SU-DHL-6 (cell line): ENCODE measurements around the gene CPB1.

Source experiments
- H2AFZ ChIP-seq: fragments of 200-600 bp; sonication (generic); 2 replicates; pipeline ENCODE4 v1.6.1; 2014; ENCODE audit warnings: low read depth, mild to moderate bottlenecking, moderate library complexity, mixed read lengths, antibody characterized with exemption, low read length; ENCODE audit not compliant: severe bottlenecking
- H3F3A ChIP-seq: fragments of 200-600 bp; shearing (Covaris generic); 2 replicates; pipeline ENCODE4 v1.6.0; 2016; ENCODE audit warnings: antibody characterized with exemption, mild to moderate bottlenecking; ENCODE audit not compliant: insufficient read depth
- H3K27ac ChIP-seq: fragments of 200-600 bp; sonication (generic); 2 replicates; pipeline ENCODE4 v1.5.1; 2016; ENCODE audit warnings: low read depth, mild to moderate bottlenecking, low read length, moderate library complexity, mixed read lengths
- H3K27me3 ChIP-seq: fragments of 200-600 bp; sonication (generic), shearing (Covaris generic); 2 replicates; pipeline ENCODE4 v1.6.0; 2014; ENCODE audit warnings: mild to moderate bottlenecking, low read length
- H3K36me3 ChIP-seq: fragments of 200-600 bp; sonication (generic); 2 replicates; pipeline ENCODE4 v1.6.1; 2014; ENCODE audit warnings: mild to moderate bottlenecking, low read length, mixed read lengths
- H3K4me2 ChIP-seq: fragments of 300-600, 200-600 bp; shearing (Covaris generic), sonication (generic); 2 replicates; pipeline ENCODE4 v1.6.0; 2014; ENCODE audit warnings: low read length, low read depth, mild to moderate bottlenecking; ENCODE audit not compliant: poor library complexity, severe bottlenecking
- H3K4me3 ChIP-seq: fragments of 200-600 bp; sonication (generic); 2 replicates; pipeline ENCODE4 v1.5.1; 2014; ENCODE audit warnings: antibody characterized with exemption, low read length, mild to moderate bottlenecking, mixed read lengths; ENCODE audit not compliant: insufficient read depth, poor library complexity, severe bottlenecking
- H3K79me2 ChIP-seq: fragments of 200-600 bp; sonication (generic); 2 replicates; pipeline ENCODE4 v1.6.1; 2014; ENCODE audit warnings: mild to moderate bottlenecking, low read length, moderate library complexity; ENCODE audit not compliant: insufficient read depth
- H3K9ac ChIP-seq: fragments of 200-600 bp; sonication (generic); 2 replicates; pipeline ENCODE4 v1.7.0; 2014; ENCODE audit warnings: mild to moderate bottlenecking, low read length
- H3K9me2 ChIP-seq: fragments of 200-600 bp; sonication (generic); replicated peaks from 2 replicates; pipeline ENCODE4 v1.6.1; 2014; ENCODE audit warnings: low read length; ENCODE audit not compliant: insufficient read depth
- H3K9me3 ChIP-seq: fragments of 200-600 bp; sonication (generic); 2 replicates; pipeline ENCODE4 v1.6.1; 2014; ENCODE audit warnings: low read length, mixed read lengths; ENCODE audit not compliant: insufficient read depth
- H4K20me1 ChIP-seq: fragments of 200-600 bp; sonication (generic); 2 replicates; pipeline ENCODE4 v1.6.1; 2014; ENCODE audit warnings: low read depth, mild to moderate bottlenecking, antibody characterized with exemption, low read length, moderate library complexity, mixed read lengths
- CTCF ChIP-seq: fragments of 200-600 bp; sonication (generic); IDR thresholded peaks from one replicate; pipeline ENCODE4 v1.5.1; 2017; ENCODE audit warnings: antibody characterized with exemption, mild to moderate bottlenecking, low read length, moderate library complexity; ENCODE audit not compliant: insufficient read depth, poor library complexity, severe bottlenecking
- EZH2phosphoT487 ChIP-seq: fragments of 200-600 bp; sonication (generic), shearing (Covaris generic); conservative IDR thresholded peaks from 2 replicates; pipeline ENCODE4 v1.6.1; 2018; ENCODE audit warnings: mild to moderate bottlenecking, antibody characterized with exemption, low read length, moderate library complexity, mixed read lengths

Gene CPB1

DNA sequence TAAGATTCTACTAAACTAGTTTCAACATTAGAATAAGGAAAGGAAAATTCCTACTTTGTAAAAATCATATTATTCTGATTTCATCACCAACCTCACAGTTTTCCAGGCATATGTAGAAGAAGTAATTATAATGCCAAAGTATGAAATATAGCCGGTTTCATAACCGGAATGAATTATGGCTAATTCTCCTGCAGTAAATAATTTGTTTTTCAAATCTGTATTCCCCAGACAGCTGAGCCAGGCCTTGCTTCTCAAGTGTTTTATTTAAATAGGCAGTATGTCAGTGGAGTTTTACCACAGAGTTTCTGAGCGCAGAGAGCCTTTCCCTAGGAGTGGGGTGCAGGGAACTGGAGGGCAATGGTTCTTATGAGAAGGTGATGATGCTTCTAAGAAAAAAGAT is 28.8 kb downstream of the CPB1 start:
- H3K27ac ChIP-seq = no peak overlapping the region
- no peak overlapping the region for H3K4me3 ChIP-seq
- no peaks in the 10 kb centered on the region for H3F3A ChIP-seq
- H3K4me2 ChIP-seq = no peak overlapping the region
- H3K36me3 ChIP-seq = no peaks in the 10 kb centered on the region
- no peaks in the 10 kb centered on the region for H3K9me2 ChIP-seq
- no peak overlapping the region for H3K9ac ChIP-seq
- no peaks in the 10 kb centered on the region for H4K20me1 ChIP-seq
- no peaks in the 10 kb centered on the region for H3K9me3 ChIP-seq
- TF ChIP-seq CTCF (no peak), EZH2phosphoT487 (no peak)
- H3K27me3 ChIP-seq = no peaks in the 10 kb centered on the region
- H2AFZ ChIP-seq = no peak overlapping the region
- no peaks in the 10 kb centered on the region for H3K79me2 ChIP-seq

DNA sequence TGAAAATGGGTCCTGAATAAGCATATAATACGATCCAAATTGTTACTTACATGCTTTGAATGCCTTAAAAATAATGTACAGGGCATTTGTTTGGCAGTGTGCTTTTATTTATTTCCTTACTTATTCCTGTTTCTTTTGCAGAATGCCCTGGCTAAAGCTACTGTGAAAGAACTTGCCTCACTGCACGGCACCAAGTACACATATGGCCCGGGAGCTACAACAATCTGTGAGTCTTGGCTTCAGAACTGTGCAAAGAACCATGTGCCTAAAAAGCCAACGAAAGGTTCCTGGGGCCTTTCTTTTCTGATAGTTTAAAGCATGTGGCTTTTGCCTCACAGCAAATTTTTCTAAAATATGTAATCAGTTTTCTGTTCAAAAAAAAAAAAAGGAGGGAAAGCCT is 29.7 kb downstream of the CPB1 start:
- no peaks in the 10 kb centered on the region for H3K79me2 ChIP-seq
- no peak overlapping the region for H2AFZ ChIP-seq
- H4K20me1 ChIP-seq = no peaks in the 10 kb centered on the region
- no peak overlapping the region for H3K4me2 ChIP-seq
- no peak overlapping the region for H3K27ac ChIP-seq
- no peaks in the 10 kb centered on the region for H3K9me2 ChIP-seq
- H3K9ac ChIP-seq = no peak overlapping the region
- H3K4me3 ChIP-seq = no peak overlapping the region
- no peaks in the 10 kb centered on the region for H3F3A ChIP-seq
- no peaks in the 10 kb centered on the region for H3K9me3 ChIP-seq
- H3K36me3 ChIP-seq = no peaks in the 10 kb centered on the region
- TF ChIP-seq EZH2phosphoT487 (no peak), CTCF (no peak)
- H3K27me3 ChIP-seq = no peaks in the 10 kb centered on the region

DNA sequence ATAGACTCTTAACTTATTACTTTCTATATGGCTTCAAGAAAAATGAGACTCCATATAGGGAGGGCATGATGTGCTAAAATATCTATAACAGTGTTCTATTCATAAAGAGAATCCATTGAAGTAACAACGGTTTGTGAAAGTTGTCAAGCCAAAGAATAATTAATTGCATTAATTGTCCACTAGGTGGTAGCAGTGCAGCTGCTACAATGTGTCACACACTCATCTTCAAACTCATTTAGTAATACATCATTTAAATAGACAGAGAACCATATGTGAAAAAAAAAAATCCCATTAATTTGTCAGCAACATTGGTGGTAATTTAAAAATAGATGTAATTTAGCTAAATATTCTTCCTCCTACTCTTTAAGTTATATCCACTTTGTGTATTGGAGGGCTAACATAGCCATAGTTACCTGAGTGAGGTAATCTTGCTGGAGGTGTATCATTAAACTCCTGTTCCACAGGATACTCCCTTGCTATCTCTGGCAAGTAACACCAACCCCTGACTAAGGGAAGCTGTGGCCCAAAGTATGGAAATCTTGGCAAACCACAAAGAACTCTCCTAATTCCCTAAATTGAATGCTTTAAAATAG is 33.8 kb downstream of the CPB1 start:
- Histone ChIP-seq H3K9me2 (no peaks in the 10 kb centered on the region), H3K27me3 (no peaks in the 10 kb centered on the region), H3K79me2 (no peaks in the 10 kb centered on the region), H3K4me3 (no peak overlapping the region), H3K9ac (no peak overlapping the region), H3K9me3 (no peaks in the 10 kb centered on the region), H3F3A (no peaks in the 10 kb centered on the region), H2AFZ (no peak overlapping the region), H3K4me2 (no peak overlapping the region), H3K36me3 (no peaks in the 10 kb centered on the region), H4K20me1 (no peaks in the 10 kb centered on the region), H3K27ac (no peak overlapping the region)
- TF ChIP-seq EZH2phosphoT487 (no peak), CTCF (peak; percentile 68)

DNA sequence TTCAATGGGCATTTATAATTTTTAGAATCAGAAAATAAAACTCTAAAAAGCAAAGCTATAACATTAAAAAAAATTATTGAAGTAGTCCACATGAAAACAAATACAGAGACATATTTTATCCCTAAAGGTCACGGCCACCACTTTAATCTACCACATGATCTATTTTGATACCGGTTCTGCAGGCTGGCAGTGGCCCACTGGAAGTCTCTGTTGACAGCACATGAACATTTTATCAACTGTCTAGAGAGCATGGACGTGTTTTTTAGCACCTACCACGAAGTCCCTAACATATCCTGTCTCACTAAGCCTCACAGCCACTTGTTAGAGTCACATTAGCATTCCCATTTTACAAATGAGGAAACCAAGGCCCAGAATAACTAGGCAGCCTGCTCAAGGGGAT is 35.7 kb downstream of the CPB1 start:
- H3K27ac ChIP-seq = no peak overlapping the region
- H3K9ac ChIP-seq = no peak overlapping the region
- H3K9me3 ChIP-seq = no peaks in the 10 kb centered on the region
- H3K36me3 ChIP-seq = no peaks in the 10 kb centered on the region
- H3K9me2 ChIP-seq = no peaks in the 10 kb centered on the region
- no peak for TF ChIP-seq EZH2phosphoT487
- no peak for TF ChIP-seq CTCF
- H3K4me3 ChIP-seq = no peak overlapping the region
- no peaks in the 10 kb centered on the region for H4K20me1 ChIP-seq
- H3K4me2 ChIP-seq = no peak overlapping the region
- H3K79me2 ChIP-seq = no peaks in the 10 kb centered on the region
- H3K27me3 ChIP-seq = no peaks in the 10 kb centered on the region
- H2AFZ ChIP-seq = no peak overlapping the region
- no peaks in the 10 kb centered on the region for H3F3A ChIP-seq
